Fibroblast of peridontal ligament (primary cell): ENCODE measurements around the gene GOSR2.
"Not testable (repeated sequence)": the region's sequence is repeated elsewhere in the genome, so short reads cannot be mapped to it uniquely, and the experiment has no call there.

Experiments
- DNase-seq: peaks from one replicate; pipeline ENCODE4 v3.0.0-alpha.2; 2010; ENCODE audit errors: extremely low read depth

Gene GOSR2

GRCh38 chr17:46894024-46894423 is 28.9 kb upstream of the GOSR2 start:
- no peak for DNase-seq

DNA sequence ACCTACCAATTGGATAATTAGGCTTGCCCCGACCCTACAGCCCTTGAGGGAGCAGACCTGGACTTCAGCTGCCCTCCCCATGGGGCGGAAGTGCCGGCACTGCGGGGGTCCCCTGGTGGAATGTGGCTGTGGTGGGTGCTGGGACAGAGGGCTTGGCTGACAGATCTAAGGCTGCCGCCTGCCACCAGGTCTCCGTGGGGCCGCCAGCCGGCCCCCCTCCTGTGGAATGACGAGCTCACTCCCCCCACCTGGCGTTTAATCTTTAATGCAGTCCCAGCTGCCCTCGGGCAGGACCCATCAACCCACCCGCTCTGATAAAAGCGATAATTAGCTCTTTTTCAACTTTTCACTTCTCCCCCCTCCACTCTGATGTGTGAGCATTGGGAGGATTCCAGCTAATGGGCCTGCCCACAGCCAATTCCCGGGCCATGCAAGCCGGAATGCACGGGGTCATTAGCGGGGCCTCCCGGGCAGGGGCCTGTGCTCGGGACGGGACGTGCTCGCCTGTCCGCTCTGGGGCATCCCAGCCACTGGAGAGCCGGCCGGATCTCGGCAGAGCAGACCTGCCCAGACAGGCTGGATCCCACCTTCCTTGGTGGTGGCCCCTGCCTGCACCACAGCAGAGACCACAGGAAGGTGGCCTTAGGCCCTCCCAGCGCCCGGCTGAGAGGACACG is 28.3 kb upstream of the GOSR2 start:
- no peak for DNase-seq

DNA sequence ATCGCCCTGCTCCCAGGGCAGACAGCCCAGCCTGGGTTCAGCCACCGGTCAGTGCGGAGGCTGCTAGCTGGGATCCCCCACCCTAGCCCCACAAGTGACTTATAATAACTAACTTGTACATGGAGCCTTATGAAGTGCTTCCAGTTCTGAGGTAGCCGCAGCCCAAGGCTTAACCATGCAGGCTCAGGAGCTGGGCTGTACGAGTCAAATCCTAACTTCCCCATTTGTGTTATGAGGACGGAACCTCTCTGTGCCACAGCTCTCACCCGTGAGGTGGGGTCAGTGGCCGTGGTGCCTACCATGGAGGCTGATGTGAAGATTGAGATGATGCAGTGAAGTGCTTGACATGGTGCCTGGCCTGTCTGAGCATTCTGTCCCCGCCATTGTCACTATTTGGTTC is 27.8 kb upstream of the GOSR2 start:
- DNase-seq: no peak

- DNase-seq: no peak
Measured at GRCh38 chr17:46896991-46897390, 26.0 kb upstream of the GOSR2 start.

GRCh38 chr17:46898364-46898763 is 24.6 kb upstream of the GOSR2 start:
- no peak for DNase-seq

DNA sequence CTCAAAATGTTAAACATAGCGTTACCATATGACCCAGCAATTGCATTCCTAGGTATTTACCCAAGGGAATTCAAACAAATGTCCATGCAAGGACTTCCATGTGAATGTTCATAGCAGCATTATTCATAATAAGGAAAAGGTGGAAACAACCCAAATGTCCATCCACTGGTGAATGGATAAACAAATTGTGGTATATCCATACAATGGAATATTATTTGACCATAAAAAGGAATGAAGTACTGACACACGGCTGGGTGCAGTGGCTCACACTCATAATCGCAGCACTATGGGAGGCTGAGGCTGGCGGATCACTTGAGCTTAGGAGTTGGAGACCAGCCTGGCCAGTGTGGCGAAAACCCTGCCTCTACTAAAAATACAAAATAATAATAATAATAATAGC is 24.1 kb upstream of the GOSR2 start:
- no peak for DNase-seq

GRCh38 chr17:46901291-46901690 is 21.7 kb upstream of the GOSR2 start:
- no peak for DNase-seq

GRCh38 chr17:46903762-46904672 is 18.9 kb upstream of the GOSR2 start:
- DNase-seq: no peak

- no peak for DNase-seq
Measured at GRCh38 chr17:46908068-46908737, 14.8 kb upstream of the GOSR2 start.

GRCh38 chr17:46910179-46910927 is 12.6 kb upstream of the GOSR2 start:
- no peak for DNase-seq

GRCh38 chr17:46911311-46911710 is 11.6 kb upstream of the GOSR2 start:
- no peak for DNase-seq

DNA sequence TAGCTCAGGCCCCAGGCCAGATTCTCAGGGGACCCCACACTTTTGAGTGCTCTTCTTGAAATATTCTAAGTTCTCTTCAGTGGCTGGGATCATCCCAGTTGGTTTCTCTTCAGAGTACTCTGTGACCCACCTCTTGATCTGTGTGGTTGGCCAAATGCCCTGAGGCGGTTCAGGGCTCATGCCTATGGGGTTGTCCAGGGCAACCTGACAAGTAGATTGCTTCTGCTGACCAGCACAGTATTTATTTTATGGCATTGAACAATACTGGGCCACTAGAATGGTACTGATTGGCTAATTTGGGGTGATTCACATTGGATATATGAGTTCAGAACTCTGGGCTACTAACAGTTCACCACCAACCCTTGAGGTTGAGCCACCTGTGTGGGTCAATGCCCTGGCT is 7.4 kb upstream of the GOSR2 start:
- no peak for DNase-seq

DNA sequence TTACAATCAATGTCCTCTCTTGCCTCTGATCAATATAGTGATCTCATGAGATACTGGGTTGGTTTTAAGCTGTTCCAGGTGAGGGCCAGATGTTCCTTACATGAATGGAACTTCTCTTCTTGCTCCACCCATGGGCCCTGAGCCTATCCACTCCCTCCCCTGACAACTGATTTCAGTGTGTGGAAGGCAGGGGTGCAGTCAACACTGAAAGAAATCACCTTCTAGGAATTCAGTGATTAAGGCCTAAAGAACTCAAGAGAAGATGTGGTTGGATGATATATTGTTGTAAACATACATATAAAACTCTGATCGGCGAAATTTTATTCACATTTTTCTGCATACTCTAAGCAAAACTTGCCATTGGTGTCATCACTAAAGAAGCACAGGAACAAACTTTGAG is 6.7 kb upstream of the GOSR2 start:
- DNase-seq: no peak

GRCh38 chr17:46916623-46917022 is 6.3 kb upstream of the GOSR2 start:
- DNase-seq: no peak

- DNase-seq: no peak
Measured at GRCh38 chr17:46917041-46917440, 5.9 kb upstream of the GOSR2 start.

DNA sequence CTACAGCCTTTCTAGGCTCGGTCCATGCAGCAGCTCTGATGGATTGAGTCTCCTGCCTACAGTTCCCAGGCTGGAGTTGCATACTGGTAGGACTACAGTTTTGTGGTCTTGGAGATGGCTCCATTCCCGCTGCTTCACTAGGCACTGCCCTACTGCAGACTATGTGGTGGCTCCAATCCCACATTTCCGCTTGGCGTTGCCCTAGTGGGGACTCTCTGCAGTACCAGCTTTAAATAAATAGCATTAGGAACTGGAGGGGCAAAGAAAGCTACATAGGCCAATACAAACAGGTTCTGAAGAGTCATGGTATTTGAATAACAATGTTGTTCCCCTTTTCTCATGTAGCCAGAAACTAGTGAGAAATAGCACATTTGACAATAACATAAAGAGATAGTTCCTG is 5.4 kb upstream of the GOSR2 start:
- DNase-seq: no peak

- not testable (repeated sequence) for DNase-seq
Measured at GRCh38 chr17:46921962-46922361, 998 bp upstream of the GOSR2 start.

- no peak for DNase-seq
Measured at GRCh38 chr17:46922487-46922803, 515 bp upstream of the GOSR2 start.

- no peak for DNase-seq
Measured at GRCh38 chr17:46925185-46925868, 2.4 kb downstream of the GOSR2 start.

DNA sequence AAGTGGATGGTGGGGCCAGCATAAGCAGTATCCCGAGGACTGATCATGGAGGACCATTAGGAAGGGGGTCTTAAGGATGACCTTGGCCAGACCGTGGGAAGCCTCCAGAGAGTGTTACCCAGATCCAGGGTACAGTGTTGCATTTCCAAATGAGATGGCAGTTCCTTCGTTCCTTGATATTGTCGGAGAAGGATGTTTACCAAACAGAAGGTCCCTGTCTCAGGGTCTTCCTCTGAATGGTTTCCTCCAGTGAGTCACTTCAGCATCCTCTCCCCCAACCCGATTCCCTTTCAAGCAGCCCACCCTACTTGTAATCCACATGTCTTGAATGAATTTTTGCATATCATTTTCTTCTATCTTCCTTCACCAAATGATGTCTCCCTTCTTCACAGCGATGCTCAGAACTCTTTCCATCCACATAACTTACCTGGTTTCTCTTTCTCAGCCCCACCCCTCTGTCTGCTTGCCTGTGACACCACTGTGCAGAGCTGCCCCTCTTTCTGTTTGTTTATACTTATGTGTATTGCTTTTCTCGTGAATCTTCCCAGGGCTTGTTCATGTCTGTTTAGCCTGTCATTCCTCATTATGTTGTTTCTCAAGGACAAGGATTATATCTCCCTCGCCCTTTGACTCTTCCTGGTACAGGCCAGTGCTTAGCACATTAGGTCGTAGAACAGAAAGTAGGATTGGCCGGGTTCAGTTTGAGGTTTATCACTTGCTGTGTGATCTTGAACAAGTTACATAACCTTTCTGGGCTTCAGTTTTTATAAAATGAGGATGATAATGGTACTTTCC is 5.7 kb downstream of the GOSR2 start:
- no peak for DNase-seq

DNA sequence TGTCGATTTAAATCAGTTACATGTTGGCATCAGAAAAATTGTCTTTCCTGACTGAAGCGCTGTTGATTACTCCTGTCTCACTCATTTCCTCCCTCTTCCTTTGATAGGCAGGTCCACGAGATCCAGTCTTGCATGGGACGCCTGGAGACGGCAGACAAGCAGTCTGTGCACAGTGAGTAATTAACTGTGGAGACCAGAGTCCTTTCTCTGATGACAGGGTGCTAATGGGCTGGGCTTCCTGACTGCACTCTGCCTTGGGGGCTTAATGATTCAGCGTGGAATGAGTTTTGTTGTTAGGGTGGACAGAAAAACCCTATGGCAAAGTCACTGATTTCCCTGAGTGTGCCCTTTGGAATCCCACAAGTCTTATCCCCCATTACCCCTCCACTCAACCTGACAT is 6.5 kb downstream of the GOSR2 start:
- DNase-seq: no peak
